GM23338 (cell line): Measurements from ENCODE around the gene GBE1.

Source experiments
- CREB1 ChIP-seq: fragments of 250-450 bp; sonication (Bioruptor Pico); IDR thresholded peaks from 2 replicates; pipeline ENCODE4 v1.5.0; 2020; ENCODE audit warnings: low read depth, mild to moderate bottlenecking, moderate library complexity
- CTCF ChIP-seq, 2 experiments: fragments of 200-600 bp in 1 of 2; sonication (generic) in 1 of 2; conservative IDR thresholded peaks; 2 replicates each; pipeline versions ENCODE4 v1.5.1 to v1.6.1; 2016 to 2017; ENCODE audit warnings: antibody characterized with exemption in 2 of 2, low read depth in 2 of 2, mild to moderate bottlenecking in 2 of 2, moderate library complexity in 1 of 2
- EZH2 ChIP-seq: fragments of 200-600 bp; sonication (generic); IDR thresholded peaks from one replicate; pipeline ENCODE4 v1.8.0; 2017; ENCODE audit warnings: antibody characterized with exemption, mild to moderate bottlenecking, low read depth; ENCODE audit not compliant: unreplicated experiment
- EZH2phosphoT487 ChIP-seq: fragments of 200-600 bp; sonication (generic); IDR thresholded peaks from one replicate; pipeline ENCODE4 v1.8.1; 2018; ENCODE audit warnings: antibody characterized with exemption; ENCODE audit not compliant: unreplicated experiment
- JUNB ChIP-seq: IDR thresholded peaks from one replicate; pipeline ENCODE4 v1.6.1; 2016; ENCODE audit warnings: antibody characterized with exemption; ENCODE audit not compliant: unreplicated experiment
- NANOG ChIP-seq: IDR thresholded peaks from 2 replicates; pipeline ENCODE4 v1.6.1; 2016; ENCODE audit warnings: antibody characterized with exemption, borderline replicate concordance
- POLR2AphosphoS5 ChIP-seq: IDR thresholded peaks from 2 replicates; pipeline ENCODE4 v1.6.1; 2016; ENCODE audit warnings: antibody characterized with exemption, low read depth

GRCh38 chr3:81761904-81762580, 597 bp upstream of the GBE1 start:
- TF ChIP-seq CTCF (conservative IDR thresholded peaks at IDR 0.05; ENCODE audit: low read depth in 2 of 2) (no peak), JUNB (no peak), EZH2 (no peak), CREB1 (CRISPR knock-in tag) (no peak), EZH2phosphoT487 (no peak), POLR2AphosphoS5 (no peak), NANOG (no peak)
